AG10803 (cell line): ENCODE results near the gene SLC13A5.

Source experiments
- DNase-seq: peaks from one replicate; pipeline ENCODE4 v3.0.0; 2010; ENCODE audit warnings: low read depth
- H3K4me3 ChIP-seq: 2 replicates; pipeline ENCODE4 v1.5.1; 2011; ENCODE audit warnings: mild to moderate bottlenecking, low read length, control low read depth
- CTCF ChIP-seq: conservative IDR thresholded peaks from 2 replicates; pipeline ENCODE4 v1.5.1; 2011; ENCODE audit warnings: mild to moderate bottlenecking, low read length, control low read depth, inconsistent platforms

The SLC13A5 gene

DNA sequence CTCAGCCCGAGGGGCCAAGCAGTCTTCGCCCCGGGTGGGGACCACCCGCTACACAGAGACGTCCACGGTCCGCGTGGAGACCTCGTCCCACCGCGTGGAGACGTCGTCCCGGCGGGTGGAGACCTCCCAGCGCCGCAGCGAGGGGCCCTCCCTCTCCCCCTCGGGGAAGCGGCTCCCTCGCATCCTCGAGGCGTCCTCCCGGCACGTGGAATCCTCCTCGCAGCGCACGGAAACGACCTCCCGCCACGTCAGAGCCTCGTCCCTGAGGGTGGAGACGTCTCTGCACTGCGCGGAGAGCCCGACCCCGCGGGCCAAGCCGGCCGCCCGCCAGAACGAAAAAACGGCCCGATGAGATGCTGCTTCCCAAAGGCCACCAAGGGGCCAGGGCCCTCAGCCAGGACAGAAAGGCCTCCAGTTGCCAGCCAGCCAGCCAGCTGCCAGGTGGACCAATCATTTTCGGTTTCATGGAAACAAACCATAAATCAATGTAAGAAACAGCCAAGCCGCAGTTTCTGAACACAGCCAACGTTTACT, 61.2 kb downstream of the SLC13A5 start:
- no peak for TF ChIP-seq CTCF
- peak; percentile 22 for DNase-seq
- H3K4me3 ChIP-seq, result peak overlapping the region; percentile 99

DNA sequence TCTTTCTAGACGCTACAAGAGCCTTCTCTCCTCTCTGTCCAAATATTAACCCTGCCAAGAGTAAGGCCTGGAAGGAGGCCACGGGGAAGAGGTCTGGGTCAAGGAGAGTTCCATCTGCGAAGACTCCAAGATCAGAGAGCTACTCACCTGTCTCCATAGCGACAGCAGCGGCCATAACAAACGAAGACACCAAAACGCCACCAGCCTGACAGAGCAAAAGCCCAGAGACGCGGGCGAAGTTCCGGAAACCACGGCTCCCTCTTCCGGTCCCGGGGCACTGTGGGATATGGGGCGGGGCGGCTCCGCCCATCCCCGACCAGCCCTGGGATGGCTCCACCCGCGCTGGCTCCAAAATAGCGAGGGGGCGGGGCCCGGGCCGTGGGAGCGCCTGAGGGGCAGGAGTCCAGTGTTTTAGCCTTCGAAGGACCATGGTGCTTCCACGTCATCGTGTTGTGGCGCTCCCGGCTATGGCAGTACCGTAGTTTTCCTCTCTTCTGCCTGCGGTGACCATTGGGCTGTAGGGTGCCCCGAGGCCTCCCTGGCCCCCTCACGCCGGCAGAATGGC, 61.7 kb downstream of the SLC13A5 start, which contains the start of the genes C17orf100 and MED31:
Gene C17orf100, plus strand, starts transcription at position 409 of the 565 bp plus-strand sequence. Its CDS starts 152 bp downstream, at position 561.
Gene MED31, minus strand, starts transcription at position 252 of the 565 bp plus-strand sequence. Its CDS starts 77 bp downstream, at position 175.
- TF ChIP-seq CTCF, result no peak
- DNase-seq, result peak; percentile 87
- H3K4me3 ChIP-seq, result peak within 1 kb of the TSS; percentile 99

DNA sequence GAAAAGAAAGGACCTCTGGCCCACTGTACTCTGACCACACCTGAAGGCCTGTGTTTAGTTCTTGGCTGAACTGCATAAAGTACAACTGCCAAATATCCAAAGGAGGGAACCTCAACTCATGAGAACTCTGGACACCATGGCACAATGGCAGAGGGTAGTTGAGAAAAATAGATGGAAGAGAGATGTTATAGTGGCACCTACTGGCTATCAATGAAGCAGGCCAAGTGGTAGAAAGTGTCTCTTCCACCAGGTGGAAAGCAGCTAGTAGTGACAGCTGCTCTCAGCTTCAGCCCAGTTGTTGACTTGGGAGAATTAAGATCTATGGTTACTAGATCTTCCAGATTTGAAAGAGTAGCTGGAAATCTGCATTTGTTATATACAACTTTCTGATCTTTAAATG, 65.0 kb downstream of the SLC13A5 start:
- TF ChIP-seq CTCF, result peak; percentile 10; the same call in 1 of the 2 replicates
- DNase-seq, result no peak
- no peak overlapping the region for H3K4me3 ChIP-seq

GRCh38 chr17:6643451-6644125, 69.6 kb downstream of the SLC13A5 start:
- H3K4me3 ChIP-seq, result no peak overlapping the region
- peak; percentile 18 for DNase-seq
- TF ChIP-seq CTCF, result no peak

DNA sequence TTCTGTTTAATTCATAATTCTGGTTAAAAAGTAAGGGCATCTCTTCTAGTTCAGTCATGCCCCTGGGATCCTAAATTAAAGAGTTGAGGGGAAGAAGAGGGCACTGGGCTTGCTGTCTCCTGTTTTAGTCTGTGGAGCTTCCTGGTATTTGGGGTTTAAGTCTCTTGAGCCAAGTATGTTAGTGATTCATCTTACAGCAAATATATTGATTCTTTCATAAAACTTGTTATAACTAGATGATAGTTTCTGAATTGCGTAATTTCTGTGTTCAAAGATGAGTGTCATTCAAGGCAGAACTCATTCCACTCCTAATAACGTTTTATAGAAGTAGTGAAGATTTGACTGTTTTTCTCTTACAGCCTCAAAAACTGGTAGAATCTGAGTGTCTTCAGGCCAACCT, 70.6 kb downstream of the SLC13A5 start:
- TF ChIP-seq CTCF, result no peak
- H3K4me3 ChIP-seq, result no peak overlapping the region
- peak; percentile 29 for DNase-seq

GRCh38 chr17:6641247-6641863, 71.8 kb downstream of the SLC13A5 start:
- H3K4me3 ChIP-seq, result peak overlapping the region; percentile 97
- no peak for TF ChIP-seq CTCF
- DNase-seq, result no peak
